Measurements from ENCODE around the gene DNAH12.
A peak's percentile ranks its signal among the peaks of the same experiment; 100 is the strongest.

Gene DNAH12

DNA sequence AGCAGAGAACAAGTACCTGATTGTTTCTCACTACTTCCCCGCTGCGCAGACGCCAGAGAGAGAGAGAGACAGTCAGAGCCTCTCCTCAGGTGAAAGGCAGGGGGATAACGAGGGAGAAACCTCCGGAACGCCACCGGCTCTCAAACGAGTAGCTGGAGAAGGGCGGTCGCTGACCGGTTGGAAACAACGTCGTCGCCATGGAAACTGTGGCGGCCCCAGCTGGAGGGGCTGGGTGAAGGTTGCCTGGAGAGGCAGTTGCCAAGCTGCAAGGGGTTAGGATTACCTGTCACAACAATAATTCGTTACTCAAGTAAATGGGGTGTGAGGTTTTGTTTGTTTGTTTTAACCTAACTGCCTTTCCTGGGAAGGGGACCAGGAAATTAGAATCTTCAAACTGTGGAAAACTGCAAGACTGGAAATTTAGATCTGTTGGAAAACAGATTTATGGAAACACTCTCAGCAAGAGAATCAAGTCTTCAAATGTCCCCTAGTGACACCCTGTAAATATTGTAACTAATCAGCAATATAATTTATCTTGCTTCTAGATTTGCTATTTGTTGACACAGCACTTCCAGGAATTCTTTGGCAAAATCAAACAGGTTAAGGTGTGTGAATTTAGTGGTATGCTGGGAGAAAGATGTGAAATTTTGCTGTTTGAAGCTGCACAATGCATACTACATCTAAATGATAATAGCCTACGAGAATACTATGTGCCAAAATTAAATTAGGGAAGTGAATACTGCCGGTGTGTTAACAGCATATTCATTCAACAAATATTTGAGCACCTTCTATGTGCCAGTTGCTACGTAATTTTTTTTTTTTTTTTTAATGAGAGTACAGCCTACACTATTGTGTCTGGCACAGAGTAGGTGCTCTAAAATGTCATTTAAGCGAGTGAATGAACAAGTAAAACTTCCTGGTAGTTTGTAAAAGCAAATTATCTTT, at the start of gene DNAH12:
Gene DNAH12 (minus strand): TSS at position 164 of the 945 bp plus-strand sequence. CDS start 1,474 bp downstream, outside the sequence.
- DNase-seq (ENCODE audit: low spot score): no peak

- no peak for DNase-seq (ENCODE audit: low spot score)
Observed at GRCh38 chr3:57592306-57592705, 48.2 kb upstream of the DNAH12 start.

DNA sequence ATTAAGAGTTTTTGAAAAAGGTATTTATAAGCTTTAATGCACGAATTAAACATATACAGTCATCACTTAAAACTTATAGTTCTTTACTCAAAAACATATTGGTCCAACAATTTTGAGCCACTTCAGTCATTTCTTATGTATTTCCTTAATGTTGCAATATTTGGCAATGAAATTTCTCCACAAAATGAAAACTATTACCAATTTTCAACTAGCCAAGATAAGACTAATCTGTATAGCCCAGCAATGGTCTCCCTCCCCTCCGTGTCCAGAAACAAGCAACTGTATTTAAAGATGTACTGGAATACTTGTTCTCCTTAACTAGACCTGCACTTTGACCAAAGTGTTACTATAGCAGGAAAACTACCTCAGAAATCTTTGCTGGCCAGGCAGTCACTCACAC, 43.8 kb upstream of the DNAH12 start:
- DNase-seq (ENCODE audit: low spot score): no peak

DNA sequence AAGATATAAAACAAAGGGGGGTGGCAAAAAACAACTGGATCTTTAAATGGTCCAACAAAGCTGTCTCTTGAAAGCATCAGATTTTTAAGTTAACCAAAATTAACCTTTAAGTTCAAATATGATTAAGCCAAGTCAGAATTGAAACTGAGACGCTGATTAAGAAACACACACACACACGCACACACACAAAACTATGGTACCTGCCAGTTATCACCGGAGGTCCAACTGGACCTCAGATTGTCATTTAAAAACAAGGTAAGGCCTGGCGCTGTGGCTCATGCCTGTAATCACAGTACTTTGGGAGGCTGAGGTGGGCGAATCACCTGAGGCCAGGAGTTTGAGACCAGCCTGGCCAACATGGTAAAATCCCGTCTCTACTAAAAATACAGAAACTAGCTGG, 42.6 kb upstream of the DNAH12 start:
- no peak for DNase-seq (ENCODE audit: low spot score)

- DNase-seq (ENCODE audit: low spot score): no peak
Observed at GRCh38 chr3:57583544-57583943, 39.4 kb upstream of the DNAH12 start.

GRCh38 chr3:57582474-57583168, 38.5 kb upstream of the DNAH12 start:
- DNase-seq (ENCODE audit: low spot score): no peak

DNA sequence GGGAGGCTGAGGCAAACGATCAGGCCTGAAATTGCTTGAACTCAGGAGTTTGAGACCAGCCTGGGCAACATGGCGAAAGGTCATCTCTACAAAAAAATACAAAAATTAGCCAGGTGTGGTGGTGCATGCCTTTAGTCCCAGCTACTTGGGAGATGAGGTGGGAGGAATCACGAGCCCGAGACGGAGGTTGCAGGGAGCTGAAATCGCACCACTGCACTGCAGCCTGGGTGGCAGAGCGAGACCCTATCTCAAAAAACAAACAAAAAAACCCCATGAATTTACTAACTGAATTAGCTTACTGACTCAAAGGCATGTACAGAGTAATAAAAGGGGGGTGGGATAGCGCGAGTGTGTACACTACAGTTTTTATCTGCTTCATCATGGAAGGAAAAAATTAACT, 33.7 kb upstream of the DNAH12 start:
- no peak for DNase-seq (ENCODE audit: low spot score)

GRCh38 chr3:57575966-57576626, 32.0 kb upstream of the DNAH12 start:
- DNase-seq (ENCODE audit: low spot score): no peak

DNA sequence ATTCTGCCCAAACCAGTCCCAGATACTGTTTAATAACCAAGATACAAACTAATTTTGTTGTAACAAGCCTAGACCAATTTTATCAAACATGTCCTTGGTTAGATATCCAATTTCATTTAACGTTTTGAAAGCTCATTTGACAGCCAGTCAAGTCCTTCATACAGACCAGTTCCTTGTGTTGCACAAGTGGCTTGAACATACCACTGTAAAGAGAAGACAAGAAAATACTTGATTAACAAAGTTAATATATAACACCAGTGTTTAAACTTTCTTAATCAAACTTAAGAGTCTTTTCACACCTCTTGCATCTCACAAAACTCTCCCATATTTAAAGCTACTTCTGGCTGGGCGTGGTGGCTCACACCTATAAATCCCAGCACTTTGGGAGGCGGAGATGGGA, 28.0 kb upstream of the DNAH12 start:
- DNase-seq (ENCODE audit: low spot score): no peak

- no peak for DNase-seq (ENCODE audit: low spot score)
Observed at GRCh38 chr3:57570878-57571277, 26.7 kb upstream of the DNAH12 start.

DNA sequence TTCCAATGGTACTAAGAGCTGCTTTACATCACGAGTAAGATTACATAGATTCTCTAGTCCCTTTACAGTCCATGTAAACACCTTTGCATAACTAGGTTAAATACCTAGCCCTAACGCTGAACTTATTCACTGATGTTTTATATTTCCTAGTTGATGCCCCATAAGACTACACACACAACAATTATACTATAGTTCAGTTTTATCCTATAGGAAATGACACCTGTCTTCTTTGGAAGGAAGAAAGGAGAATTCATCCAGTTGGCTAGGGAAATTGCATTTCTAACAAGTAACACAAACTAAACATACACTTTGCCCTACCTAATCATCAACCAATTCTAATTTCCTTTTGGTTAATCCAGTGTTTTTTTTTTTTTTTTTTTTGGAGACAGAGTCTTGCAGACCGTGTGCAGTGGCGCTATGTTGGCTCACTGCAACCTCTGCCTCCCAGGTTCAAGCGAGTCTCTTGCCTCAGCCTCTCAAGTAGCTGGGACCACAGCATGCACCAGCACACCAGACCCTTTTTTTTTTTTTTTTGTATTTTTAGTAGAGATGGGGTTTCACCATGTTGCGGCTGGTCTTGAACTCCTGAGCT, 25.8 kb upstream of the DNAH12 start:
- no peak for DNase-seq (ENCODE audit: low spot score)

DNA sequence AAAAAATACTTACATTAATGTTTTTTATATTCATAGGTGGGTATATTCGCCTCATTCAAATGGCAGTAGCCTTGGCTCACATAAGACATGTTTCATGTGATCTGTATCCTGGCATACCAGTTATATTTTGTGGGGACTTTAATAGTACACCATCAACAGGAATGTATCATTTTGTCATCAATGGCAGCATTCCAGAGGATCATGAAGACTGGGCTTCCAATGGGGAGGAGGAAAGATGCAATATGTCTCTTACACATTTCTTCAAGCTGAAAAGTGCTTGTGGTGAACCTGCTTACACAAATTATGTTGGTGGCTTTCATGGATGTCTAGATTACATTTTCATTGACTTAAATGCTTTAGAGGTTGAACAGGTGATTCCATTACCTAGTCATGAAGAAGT, 15.4 kb upstream of the DNAH12 start:
- no peak for DNase-seq (ENCODE audit: low spot score)

DNA sequence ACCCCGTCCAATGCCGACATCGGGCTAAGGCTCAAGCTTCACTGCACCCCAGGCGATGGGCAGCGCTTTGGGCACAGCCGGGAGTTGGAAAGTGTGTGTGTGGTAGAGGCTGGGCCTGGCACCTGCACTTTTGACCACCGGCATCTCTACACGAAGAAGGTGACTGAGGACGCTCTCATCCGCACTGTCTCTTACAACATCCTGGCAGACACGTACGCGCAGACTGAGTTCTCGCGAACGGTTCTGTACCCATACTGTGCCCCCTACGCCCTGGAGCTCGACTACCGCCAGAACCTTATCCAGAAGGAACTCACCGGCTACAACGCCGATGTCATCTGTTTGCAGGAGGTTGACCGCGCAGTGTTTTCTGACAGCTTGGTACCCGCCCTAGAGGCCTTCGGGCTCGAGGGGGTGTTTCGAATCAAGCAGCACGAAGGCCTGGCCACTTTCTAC, 13.0 kb upstream of the DNAH12 start:
- peak; percentile 56 for DNase-seq (ENCODE audit: low spot score)

- DNase-seq (ENCODE audit: low spot score): peak; percentile 27
Observed at GRCh38 chr3:57556459-57557084, 12.4 kb upstream of the DNAH12 start.

DNA sequence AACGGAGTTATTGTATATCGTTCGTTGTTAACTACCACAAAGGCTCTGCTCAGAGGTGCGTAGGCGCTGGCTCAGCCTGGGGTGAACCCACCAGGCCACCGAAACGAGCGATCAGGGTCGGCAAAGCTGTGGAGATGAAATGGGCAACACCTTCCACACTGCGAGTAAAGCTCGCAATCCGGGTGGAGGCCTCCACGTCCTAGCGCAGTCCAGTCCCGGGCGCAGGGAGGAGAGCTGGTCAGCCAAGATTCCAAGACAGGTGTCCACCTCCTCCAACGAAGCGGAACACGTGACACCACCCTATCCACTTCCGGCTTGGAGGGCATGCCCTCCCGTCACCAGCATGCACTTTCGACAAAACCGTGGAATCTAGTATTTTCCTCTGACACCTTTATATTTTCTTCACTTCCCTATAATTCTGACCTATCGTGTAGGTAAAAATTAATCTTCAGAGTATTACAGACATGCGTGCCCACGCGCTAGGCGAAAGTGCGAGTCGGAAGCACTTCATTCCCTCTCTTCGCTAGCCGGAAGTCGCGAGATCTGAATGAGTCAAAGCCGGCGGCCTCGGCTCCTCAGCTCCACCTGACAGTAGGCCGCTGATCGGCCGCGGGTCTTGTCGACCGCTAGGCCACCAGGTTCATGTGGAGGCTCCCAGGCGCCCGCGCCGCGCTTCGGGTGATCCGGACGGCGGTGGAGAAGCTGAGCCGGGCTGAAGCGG, 11.8 kb upstream of the DNAH12 start, which contains the start of gene PDE12:
Gene PDE12 (plus strand): TSS at position 537 of the 721 bp plus-strand sequence. CDS start 106 bp downstream, at position 643.
- DNase-seq (ENCODE audit: low spot score): peak; percentile 88

GRCh38 chr3:57555306-57555705, 11.2 kb upstream of the DNAH12 start:
- no peak for DNase-seq (ENCODE audit: low spot score)

DNA sequence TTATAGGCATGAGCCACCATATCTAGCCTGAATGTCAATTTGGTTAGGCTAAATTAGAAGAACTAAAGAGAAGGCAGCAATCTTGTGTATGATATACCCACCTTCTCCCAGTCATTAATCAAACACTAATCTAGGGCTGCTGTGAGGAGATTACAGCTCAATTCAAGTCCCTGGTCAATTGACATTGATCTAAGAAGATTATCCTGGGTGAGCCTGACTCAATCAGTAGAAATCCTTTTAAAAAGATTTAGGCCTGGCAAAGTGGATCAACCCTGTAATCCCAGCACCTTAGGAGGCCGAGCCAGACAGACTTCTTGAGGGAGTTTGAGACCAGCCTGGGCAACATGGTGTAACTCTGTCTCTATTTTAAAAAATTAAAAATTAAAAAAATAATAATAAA, 2.5 kb upstream of the DNAH12 start:
- no peak for DNase-seq (ENCODE audit: low spot score)

DNA sequence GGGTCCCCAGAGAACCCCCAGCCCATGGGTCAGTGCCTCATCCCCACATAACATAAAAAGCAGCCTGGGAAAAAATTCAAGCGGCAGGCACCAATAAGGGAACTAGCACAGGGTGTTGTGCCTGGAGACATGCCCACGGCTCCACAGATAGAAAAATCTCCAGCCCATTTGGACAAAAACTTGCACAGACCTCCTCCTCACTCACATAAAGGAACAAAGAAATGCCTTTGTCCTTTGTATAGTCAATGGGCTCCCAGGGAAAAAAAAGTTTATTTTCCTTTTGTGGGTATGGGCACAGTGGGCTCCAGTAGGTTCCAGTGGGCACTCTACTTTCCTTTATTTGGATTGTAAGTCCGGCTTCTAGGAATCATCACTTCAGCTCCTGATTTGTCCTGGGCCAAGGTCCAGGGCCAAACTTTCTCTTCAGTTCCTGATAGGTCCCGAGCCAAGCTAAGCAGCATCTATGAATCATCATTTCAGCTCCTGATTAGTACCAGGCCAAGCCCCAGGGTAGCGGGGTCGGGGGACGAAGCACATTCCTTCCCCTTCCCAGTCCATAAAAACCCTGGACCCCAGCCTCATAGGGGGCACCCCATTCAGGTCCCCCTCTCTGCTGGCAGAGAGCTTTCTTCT, 1.6 kb upstream of the DNAH12 start:
- DNase-seq (ENCODE audit: low spot score): no peak

GRCh38 chr3:57538465-57538864, 5.7 kb downstream of the DNAH12 start:
- no peak for DNase-seq (ENCODE audit: low spot score)

DNA sequence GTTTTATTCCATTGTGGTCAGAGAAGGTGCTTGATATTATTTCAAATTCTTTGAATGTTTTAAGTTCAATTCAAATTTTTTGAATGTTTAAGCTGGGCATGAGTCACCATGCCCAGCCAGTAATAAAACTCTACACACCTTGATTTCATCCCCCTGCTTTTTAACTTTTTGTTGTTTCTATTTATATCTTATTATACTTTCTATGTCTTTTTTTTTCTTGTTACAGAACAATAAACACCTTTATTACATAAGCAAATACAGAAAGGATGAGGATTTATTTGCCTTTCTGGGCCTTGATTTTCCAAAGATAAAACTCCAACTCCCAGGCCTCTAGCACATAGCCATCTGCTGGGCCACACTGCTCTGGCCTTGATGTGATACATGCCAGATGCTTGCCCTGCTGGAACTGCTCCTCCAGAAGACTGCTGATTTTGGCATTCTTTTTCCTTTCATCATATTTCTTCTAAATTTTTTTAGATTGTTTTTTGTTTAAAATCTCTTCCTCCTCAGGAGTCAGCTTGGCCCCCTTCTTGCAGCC, 14.0 kb downstream of the DNAH12 start:
- no peak for DNase-seq (ENCODE audit: low spot score)
